ENCODE measurements around the gene TPH2. TPM values are rescaled to one million over a fixed set of nuclear protein-coding genes. Genes with fewer than 3 reads are reported as not detected.

The TPH2 gene
- total RNA-seq, 1 experiment from 2014 or later, result 0.83 TPM

- H3K27ac Mint-ChIP-seq, result no peak overlapping the region
- no peaks in the 10 kb centered on the region for H3K9me3 Mint-ChIP-seq
- DNase-seq (ENCODE audit: low spot score) (no peak), ATAC-seq (no peak)
- no peaks in the 10 kb centered on the region for H3K27me3 Mint-ChIP-seq (ENCODE audit: low read depth)
- CTCF ChIA-PET, result no interaction called here
- peaks cover 86% of the 10 kb centered on the region for H3K4me1 Mint-ChIP-seq
- no peak overlapping the region for H3K4me3 Mint-ChIP-seq
- POLR2A ChIA-PET, result no interaction called here
- H3K36me3 Mint-ChIP-seq, result no peaks in the 10 kb centered on the region
- TF ChIP-seq AR (CRISPR knock-in tag; IDR thresholded peaks at IDR 0.05) (no peak), ATF6 (CRISPR knock-in tag; IDR thresholded peaks at IDR 0.05) (no peak), NFYB (CRISPR knock-in tag; conservative IDR thresholded peaks at IDR 0.05; ENCODE audit: low read depth) (no peak), ATF3 (CRISPR knock-in tag; conservative IDR thresholded peaks at IDR 0.05) (no peak), NFATC4 (CRISPR knock-in tag; IDR thresholded peaks at IDR 0.05) (no peak), ZNF396 (CRISPR knock-in tag; IDR thresholded peaks at IDR 0.05; ENCODE audit: borderline replicate concordance) (no peak)
Observed at GRCh38 chr12:71945121-71945520, 6.5 kb downstream of the TPH2 start.

GRCh38 chr12:71945883-71946282 is 7.2 kb downstream of the TPH2 start:
- H3K9me3 Mint-ChIP-seq, result no peaks in the 10 kb centered on the region
- H3K27ac Mint-ChIP-seq, result peak overlapping the region; percentile 54; the same call in 1 of the 2 replicates
- CTCF ChIA-PET, result no interaction called here
- POLR2A ChIA-PET, result no interaction called here
- no peaks in the 10 kb centered on the region; the same call in 1 of the 2 replicates for H3K27me3 Mint-ChIP-seq (ENCODE audit: low read depth)
- TF ChIP-seq HMGXB4 (CRISPR knock-in tag; IDR thresholded peaks at IDR 0.05), result no peak
- no peak for TF ChIP-seq IRF1 (CRISPR knock-in tag; IDR thresholded peaks at IDR 0.05)
- TF ChIP-seq ZNF671 (CRISPR knock-in tag; IDR thresholded peaks at IDR 0.05), result no peak
- no peak for TF ChIP-seq ELF4 (CRISPR knock-in tag; IDR thresholded peaks at IDR 0.05; ENCODE audit: low read depth)
- TF ChIP-seq ZBTB43 (CRISPR knock-in tag; IDR thresholded peaks at IDR 0.05), result no peak
- TF ChIP-seq IRF2 (CRISPR knock-in tag; IDR thresholded peaks at IDR 0.05; ENCODE audit: borderline replicate concordance, low read depth), result no peak
- no peak for TF ChIP-seq TCF7 (CRISPR knock-in tag; IDR thresholded peaks at IDR 0.05; ENCODE audit: low read depth)
- no peak for TF ChIP-seq CDX4 (CRISPR knock-in tag; IDR thresholded peaks at IDR 0.05; ENCODE audit: borderline replicate concordance)
- no peak for ATAC-seq
- H3K4me3 Mint-ChIP-seq, result no peak overlapping the region
- no peaks in the 10 kb centered on the region for H3K36me3 Mint-ChIP-seq
- H3K4me1 Mint-ChIP-seq, result peaks cover 90% of the 10 kb centered on the region
- DNase-seq (ENCODE audit: low spot score), result no peak

Data from WTC11 (cell line).